AG20443 (cell line): ENCODE measurements around the gene SET.
"Not testable (repeated sequence)": the region's sequence is repeated elsewhere in the genome, so short reads cannot be mapped to it uniquely, and the experiment has no call there.

Source experiments
- DNase-seq: peaks from one replicate; pipeline ENCODE4 v3.0.0; 2012; ENCODE audit warnings: low spot score, mixed read lengths

Gene SET, protein sequence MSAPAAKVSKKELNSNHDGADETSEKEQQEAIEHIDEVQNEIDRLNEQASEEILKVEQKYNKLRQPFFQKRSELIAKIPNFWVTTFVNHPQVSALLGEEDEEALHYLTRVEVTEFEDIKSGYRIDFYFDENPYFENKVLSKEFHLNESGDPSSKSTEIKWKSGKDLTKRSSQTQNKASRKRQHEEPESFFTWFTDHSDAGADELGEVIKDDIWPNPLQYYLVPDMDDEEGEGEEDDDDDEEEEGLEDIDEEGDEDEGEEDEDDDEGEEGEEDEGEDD

DNA sequence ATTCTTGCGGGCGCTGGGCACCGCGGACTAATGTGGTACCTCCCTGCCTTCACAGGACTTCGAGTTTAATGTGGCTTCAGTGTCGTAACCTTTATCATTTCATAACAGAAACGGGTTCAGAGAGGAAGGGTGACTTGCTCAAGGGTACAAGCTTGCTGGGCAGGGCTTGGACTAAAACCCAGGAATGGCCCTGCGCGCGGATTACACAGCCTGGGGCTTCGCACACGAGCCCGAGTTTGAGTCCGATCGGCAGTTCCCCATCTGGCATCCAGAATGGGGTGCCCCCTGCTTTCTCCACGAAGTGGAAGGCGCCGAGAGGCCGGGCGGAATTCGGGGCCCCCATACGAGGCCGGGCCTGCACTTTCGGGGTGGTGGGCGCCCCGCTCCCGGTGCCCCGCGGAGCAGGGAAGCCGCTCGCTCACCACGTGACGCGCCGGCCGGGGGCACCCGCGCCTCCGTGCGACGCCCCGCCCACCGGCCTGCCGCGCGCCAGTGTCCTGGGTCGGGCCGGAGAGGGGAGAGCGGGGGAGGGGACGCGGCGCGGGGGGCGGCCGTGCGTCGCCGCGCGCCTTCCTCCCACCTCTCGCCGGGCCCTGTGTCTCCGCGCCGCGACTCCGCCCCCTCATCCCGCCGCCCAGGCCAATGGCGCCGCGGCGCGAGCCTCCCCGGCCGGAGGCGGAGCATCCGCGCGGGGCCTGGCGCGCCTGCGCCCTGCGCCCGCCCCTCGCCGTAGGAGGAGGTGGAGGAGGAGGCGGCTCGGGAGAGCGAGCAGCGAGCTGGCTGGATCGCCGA lies at the start of gene SET:
Gene SET (plus strand): TSS at position 722 of the 792 bp plus-strand sequence. CDS start 361 bp downstream, outside the sequence.
- peak; percentile 100 for DNase-seq

DNA sequence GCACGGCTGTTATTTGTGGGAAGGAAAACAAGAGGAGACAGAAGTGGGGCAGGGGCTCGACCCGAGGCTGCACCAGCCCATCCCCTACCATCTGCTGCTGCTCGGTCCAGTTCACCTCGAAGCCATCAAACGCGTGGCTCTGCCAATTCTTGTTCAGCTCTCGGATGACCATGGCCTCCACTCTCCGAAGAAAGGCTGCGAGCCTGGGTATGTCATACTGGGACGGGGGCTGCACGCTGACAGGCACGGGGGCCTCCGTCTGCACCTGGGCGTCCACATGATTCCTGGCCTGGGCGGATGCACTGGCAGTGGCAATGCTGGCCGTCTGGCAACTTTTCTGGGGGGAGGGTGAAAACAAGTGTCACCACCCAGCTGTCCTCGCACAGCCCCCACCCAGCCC lies 48.4 kb upstream of the SET start:
- DNase-seq, result no peak

DNA sequence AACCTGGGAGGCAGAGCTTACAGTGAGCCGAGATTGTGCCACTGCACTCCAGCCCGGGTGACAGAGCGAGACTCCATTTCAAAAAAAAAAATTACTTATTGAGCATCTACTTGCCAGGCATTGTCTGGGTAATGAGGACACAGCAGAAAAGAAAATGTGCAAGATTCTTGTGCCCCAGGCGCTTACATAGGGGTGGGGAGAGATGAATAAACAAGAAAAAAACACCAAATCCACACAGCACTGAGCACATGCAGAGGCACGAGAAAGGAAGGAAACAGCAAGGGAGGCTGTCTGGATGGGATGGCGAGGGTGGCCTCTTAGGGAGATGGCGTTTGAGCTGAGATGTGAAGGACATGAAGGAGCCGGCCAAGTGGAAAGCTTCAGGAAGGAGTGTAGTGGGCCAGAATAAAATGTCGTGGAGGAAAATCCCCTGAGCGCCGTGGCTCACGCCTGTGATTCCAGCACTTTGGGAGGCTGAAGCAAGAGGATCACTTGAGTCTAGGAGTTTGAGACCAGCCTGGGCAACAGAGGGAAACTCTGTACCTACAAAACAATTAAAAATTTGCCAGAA lies 46.3 kb upstream of the SET start:
- no peak for DNase-seq

DNA sequence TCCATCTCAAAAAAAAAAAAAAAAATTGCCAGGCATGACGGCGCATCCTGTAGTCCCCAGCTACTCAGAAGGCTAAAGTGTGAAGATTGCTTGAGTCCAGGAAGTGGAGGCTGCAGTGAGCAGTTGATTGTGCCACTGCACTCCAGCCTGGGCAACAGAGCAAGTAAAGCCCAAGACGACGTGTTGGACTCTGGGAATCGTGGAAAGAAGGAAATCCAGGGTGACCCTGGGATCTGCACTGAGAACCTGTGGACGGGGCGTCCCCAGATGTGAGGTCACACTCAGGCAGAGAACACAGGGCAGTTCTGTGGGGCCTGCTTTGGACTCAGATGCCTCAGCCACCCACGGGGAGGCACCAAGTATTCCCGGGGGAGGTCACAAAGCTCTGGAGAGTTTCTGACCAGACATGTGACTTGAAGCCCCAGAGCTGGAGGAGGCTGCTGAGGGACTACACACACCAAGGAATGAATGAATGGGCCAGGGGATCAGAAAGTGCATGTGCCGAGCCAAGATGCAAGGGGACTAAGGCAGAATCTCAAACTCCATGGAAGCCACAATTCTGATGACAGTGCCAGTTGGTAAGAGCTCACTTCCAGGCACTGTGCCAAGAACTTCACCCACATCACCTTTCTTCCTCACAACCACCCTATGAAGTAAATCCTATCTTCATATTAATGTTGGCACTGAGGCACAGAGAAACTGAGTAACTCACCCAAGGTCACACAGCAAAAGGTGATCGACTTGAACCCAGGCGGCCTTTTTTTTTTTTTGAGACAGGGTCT lies 45.3 kb upstream of the SET start:
- no peak for DNase-seq

DNA sequence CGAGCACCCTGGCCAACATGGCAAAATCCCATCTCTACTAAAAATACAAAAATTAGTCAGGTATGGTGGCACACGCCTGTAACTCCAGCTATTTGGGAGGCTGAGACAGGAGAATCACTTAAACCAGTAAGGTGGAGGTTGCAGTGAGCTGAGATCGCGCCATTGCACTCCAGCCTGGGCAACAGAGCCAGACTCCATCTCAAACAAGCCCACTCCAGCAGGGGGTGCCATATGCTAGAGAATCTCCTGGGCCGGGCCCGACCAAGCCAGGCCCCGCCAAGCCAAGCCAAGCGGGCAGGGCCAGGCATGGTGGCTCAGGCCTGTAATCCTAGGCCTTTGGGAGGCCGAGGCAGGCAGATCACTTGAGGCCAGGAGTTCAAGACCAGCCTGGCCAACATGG lies 40.8 kb upstream of the SET start:
- DNase-seq, result peak; percentile 52

DNA sequence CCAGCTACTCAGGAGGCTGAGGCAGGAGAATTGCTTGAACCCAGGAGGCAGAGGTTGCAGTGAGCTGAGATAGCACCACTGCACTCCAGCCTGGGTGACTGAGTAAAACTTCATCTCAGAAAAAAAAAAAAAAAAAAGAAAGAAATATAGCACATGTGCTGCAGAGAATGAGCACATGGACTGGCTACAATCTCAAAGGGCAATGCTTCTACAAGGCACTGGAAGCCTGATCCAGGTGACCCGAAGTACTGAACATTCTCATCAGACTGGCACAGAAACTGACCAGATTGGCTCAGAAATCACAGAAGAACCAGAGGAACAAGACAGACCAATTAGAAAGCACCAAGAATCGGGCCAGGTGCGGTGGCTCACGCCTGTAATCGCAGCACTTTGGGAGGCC lies 37.2 kb upstream of the SET start:
- no peak for DNase-seq

DNA sequence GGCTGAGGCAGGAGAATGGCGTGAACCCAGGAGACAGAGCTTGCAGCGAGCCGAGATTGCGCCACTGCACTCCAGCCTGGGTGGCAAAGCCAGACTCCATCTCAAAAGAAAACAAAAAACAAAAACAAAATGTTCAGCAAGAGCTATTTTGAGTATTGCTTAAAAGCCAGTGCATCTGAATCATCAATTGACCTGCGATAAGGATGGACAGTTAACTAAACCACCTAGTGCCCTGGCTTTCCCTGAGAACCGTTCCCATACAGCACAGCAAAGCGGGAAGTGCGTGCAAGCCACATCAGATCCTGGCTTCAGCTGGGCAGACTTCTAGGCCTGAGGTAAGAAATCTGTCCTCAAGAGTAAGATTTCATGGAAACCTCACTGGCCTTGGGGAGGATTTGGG lies 35.1 kb upstream of the SET start:
- no peak for DNase-seq

DNA sequence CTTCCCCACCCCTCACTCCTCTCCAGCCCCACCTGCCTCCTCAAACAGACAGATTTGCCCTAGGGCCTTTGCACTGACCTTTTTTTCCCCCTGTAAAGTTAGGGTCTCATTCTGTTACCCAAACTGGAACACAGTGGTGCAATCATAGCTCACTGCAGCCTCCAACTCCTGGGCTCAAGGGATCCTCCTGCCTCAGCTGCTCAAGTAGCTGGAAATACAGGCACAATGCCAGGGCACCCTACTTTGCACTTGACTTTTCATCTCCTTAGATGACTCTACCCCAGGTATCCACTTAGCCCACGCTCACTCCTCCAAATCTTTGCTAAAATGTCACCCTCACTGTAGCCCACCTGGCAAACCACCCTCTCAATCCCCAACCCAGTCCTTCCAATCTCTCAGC lies 34.5 kb upstream of the SET start:
- no peak for DNase-seq

DNA sequence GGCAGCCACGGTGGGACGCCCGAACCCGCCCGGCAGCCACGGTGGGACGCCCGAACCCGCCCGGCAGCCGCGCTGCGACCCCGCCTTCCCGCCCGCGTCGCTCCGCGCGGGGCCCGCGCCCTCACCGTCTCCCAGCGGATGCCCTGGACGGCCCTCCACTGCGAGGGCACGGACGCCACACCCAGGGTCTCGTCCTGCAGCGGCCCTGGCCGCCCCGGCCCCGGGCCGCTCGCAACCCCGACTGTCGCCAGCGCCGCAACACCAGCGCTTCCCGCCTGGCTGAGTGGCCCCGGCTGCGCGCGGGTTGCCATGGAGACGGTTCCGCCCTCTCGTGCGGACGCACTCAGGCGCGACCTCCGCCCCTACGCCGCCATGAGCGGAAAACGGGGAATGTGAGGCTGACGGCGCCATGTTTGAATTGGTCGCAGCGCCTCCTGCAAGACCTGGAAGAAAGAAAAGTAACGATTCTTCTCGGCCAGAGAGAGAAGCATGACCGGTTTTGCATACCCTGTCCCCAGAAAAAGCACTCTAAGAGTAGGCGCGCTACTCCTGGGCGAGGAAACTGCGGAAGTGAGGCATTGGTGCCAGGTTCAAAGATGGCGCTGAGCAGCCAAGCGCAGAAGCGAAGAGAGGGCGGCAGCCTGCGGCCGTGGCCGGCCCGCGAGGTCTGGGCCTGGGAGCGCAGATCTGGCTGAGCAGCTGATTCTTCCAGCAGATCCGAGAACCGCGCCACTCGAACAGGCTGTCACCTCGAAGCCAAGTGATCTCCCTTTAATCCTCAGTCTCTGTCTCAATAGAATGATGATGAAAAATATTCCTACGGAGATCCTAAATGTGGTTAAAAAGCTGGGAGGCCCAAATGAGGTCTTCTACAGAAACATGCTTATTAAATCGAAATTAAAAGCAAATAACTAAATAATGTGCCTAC lies 32.3 kb upstream of the SET start, which contains the start of gene DYNC2I2:
Gene DYNC2I2 (minus strand): TSS at position 432 of the 928 bp plus-strand sequence. CDS start 121 bp downstream, at position 311.
- peak; percentile 99 for DNase-seq

DNA sequence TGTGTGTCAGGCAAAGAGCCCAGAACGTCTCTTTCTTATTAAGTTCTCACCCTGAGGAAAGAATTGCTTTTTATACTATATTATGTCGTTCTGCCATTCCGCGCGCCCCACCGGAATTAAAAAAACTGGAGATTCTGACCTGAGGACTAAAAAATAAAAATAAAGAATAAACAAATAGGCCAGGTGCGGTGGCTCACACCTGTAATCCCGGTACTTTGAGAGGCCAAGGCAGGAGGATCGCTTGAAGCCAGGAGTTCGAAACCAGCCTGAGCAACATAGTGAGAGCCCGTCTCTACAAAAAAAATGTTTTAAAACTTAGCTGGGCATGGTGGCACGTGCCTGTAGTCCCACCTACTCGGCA lies 31.7 kb upstream of the SET start:
- no peak for DNase-seq

DNA sequence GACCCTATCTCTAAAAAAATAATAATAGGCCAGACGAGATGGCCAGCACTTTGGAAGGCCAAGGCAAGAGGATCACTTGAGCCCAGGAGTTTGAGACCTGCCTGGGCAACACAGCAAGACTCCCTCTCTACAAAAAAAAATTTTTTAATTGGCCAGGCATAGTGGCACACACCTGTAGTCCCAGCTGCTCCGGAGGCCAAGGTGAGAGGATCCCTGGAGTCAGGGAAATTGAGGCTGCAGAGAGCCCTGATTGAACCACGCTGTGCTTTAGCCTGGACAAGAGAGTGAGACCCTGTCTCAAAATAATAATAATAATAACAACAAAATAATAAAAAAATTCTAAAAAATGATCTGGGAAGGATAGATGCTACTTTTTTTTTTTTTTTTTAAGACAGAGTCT lies 31.2 kb upstream of the SET start:
- no peak for DNase-seq

DNA sequence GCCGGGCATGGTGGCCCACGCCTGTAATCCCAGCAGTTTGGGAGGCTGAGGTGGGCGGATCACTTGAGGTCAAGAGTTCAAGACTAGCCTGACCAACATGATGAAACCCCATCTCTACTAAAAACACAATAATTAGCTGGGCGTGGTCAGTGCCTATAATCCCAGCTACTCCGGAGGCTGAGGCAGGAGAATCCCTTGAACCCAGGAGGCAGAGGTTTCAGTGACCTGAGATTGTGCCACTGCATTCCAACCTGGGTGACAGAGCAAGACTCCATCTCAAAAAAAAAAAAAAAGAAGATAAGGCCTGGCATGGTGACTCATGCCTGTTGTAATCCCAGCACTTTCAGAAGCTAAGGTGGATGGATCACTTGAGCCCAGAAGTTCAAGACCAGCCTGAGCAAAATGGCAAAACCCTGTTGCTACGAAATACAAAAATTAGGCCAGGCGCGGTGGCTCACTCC lies 22.5 kb upstream of the SET start:
- DNase-seq, result not testable (repeated sequence)

DNA sequence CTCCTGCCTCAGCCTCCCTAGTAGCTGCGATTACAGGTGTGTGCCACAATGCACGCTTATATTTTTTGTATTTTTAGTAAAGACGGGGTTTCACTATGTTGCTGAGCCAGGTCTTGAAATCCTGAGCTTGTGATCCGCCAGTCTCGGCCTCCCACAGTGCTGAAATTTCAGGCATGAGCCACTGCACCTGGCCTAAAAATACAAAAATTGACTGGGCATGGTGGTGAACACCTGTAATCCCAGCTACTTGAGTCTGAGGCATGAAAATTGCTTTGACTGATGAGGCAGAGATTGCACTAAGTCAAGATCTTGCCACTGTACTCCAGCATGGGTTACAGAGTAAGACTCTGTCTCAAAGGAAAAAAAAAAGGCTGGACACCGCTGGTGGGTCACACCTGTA lies 19.2 kb upstream of the SET start:
- no peak for DNase-seq

DNA sequence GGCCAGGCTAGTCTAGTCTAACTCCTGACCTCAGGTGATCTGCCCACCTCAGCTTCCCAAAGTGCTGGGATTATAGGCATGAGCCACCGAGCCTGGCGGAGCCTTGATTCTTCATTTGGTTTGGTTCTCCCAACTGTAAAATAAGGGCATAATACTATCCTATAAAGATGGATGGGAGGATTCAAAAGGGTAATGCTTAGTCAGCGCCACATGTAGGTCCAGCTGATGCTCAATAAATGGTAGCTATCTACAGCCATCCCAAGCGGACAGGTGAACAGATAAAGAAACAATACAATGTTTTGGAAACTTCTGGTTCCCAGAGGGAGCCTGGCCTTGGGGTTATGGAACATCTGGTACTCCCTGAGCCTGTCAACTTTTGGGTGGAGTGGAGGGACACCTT lies 13.6 kb upstream of the SET start:
- no peak for DNase-seq

DNA sequence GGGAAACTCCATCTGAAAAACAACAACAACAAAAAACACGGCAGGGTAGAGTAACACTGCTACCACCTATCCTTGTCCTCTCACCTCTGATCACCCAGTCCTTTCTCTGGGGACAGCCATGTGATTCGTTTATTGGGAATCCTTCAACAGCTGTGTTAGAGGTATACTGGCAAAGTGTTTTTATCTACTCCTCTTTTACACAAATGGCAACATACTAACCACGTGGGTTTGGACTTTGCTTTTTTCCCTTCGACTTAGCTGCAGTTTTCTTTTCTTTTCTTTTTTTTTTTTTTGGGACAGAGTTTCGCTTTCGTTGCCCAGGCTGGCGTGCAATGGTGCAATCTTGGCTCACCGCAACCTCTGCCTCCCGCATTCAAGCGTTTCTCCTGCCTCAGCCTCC lies 11.2 kb upstream of the SET start:
- no peak for DNase-seq

DNA sequence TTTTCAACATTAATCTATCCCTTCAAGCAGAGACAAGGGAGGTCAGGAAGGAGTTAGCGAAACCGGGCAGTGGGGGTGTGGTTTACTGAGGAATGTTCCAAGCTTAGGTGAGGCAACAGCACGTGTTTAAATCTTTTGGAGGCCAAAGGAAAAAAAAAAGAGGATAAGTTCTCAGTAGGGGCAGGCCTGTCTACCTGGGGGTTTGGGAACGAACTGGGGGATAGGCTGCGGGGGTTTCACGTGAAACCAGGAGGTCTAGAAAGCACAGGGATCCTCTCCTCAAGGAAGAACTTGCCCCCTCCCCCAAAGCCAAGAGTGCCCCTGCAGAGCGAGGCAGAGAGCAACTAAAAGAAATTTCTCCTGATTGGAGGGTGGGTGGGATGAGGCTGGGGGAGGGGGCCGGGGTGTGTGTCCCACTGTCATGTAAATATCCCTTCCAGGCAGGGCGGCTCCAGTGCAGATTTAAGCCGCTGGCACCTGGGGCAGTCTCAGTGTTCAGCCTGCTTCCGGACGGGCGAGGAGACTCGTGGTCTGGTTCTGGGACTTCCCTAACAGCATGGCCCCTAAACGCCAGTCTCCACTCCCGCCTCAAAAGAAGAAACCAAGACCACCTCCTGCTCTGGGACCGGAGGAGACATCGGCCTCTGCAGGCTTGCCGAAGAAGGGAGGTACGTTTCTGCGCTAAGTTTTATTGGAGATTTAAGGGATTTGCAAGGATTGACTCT lies 5.5 kb upstream of the SET start:
- peak; percentile 50 for DNase-seq

DNA sequence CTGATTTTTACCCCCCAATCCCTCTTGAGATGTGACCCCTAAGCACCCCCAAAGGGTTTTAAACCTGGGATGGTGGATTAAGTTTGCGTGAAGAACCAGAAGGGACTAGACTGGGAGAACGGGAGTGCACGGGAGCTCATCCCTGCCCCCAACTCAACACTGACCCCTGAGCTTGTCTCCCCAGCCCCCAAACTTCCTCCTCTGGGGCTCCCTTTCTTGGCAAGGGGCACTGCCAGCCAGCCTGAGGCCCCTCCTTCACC lies 5.0 kb upstream of the SET start:
- no peak for DNase-seq

DNA sequence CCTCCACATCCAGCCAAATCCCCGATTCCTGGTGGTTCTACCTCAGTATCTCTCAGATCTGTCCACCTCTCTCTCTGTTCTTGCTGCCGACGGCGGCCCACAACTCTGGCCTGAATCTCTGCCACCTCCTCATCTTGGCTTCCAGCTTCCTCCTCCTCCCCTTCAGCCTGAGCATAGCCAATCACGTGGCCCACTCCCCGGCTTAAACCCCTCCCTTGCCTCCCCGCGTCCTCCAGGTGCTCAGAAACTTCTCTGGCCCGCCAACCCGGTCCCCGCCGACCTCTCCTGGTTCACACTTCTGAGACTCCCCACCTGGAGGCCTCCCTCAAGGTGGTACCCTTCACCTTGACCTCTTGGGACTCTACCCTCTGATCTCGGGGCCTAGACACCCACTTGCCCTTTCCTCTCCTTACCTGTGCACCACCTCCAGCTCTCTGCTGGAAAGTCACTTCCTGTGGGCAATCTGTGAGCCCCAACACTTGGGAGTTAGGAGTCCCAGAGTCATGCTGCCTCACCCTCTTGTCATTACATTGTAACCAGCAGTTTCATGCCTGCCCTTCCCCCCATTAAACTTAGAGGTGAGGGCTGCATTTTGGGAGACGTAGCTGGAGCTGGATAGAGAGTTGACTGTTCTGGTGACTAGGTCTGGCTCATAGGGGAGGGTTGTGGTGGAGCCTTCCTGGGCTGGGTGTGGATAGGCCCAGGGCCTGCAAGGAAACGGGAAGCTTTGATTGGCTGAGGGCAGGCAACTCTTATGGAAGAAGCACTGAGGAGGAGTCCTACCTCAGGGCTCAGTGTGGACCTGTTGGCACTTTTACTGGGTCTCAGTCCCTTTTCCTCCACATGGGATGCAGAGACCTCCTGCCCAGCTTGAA lies 4.5 kb upstream of the SET start:
- peak; percentile 80 for DNase-seq

DNA sequence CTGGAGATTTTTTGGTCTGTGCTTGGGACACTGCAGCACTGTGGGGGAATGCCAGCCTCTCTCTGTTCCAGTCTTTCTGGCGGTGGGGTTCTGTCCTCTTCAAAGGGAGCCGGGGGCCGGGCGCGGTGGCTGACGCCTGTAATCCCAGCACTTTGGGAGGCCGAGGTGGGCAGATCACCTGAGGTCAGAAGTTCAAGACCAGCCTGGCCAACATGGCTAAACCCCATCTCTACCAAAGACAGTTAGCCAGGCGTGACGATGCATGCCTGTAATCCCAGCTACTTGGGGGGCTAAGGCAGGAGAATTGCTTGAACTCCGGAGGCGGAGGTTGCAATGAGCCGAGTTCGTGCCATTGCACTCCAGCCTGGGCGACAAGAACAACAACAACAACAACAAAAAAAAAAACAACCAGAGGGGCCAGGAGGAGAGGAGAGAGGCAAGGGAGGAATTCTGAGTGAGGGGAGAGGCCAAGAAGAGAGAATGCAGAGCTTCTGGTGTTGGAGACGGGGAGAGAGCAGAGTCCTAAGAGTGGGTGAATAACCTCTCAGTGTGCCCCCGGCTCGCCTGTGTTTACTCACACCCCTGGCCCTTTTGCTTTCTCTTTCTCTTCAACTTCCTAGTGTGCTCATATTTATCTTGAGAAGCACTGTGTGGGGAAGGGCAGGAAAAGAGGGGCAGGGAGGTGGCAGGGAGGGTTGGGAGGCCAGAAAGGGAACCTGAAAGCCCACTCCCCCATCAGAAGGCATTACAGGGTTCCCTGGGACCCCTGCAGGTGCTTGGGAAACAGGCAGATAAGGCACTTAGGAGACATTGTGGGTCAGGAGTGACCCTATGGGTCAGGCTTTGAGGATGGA lies 3.2 kb upstream of the SET start:
- DNase-seq, result no peak
